22Rv1 (cell line): ENCODE measurements around the gene SPATC1L.

ENCODE experiments used
- ZFX ChIP-seq: fragments of 450-650 bp; IDR thresholded peaks from 2 replicates; pipeline ENCODE4 v1.6.1; 2017; ENCODE audit warnings: antibody characterized with exemption, borderline replicate concordance
- TF ChIP-seq, protein P1 (sequence below): fragments of 450-650 bp; IDR thresholded peaks from 2 replicates; pipeline ENCODE4 v1.5.1; 2017; ENCODE audit warnings: mild to moderate bottlenecking

DNA sequence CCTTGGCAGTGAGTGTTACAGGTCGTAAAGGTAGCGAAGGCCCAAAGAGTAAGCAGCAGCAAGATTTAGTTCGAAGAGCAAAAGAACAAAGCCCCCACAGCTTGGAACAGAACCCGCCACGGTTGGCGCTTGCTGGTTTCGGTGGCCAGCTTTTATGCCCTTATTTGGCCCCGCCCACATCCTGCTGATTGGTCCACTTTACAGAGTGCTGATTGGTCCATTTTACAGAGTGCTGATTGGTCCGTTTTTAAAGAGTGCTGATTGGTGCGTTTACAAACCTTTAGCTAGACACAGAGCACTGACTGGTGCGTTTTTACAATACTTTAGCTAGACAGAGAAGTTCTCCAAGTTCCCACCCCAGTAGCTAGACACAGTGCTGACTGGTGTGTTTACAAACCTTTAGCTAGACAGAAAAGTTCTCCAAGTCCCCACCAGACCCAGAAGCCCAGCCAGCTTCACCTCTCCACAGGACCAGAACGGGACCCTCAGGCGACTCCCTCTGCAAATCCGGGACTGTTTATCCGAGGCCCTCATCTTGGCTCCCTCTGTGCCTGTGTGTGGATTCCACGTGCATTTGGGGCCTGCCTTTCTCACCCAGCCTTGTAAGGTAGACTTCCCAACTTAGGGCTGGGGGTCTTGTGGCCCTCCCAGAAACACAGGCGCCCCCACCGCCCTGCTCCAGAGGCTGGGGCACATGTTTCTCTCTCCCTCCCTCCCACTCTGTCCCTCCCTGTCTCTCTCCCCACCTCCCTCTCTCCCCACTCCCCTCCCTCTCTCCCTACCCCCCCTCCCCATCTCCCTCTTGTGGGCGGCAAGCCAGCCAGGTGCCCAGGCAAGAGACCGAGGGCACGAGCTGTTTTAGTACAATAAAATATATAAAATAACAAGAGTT is 41.4 kb downstream of the SPATC1L start:
- TF ChIP-seq, protein P1, sequence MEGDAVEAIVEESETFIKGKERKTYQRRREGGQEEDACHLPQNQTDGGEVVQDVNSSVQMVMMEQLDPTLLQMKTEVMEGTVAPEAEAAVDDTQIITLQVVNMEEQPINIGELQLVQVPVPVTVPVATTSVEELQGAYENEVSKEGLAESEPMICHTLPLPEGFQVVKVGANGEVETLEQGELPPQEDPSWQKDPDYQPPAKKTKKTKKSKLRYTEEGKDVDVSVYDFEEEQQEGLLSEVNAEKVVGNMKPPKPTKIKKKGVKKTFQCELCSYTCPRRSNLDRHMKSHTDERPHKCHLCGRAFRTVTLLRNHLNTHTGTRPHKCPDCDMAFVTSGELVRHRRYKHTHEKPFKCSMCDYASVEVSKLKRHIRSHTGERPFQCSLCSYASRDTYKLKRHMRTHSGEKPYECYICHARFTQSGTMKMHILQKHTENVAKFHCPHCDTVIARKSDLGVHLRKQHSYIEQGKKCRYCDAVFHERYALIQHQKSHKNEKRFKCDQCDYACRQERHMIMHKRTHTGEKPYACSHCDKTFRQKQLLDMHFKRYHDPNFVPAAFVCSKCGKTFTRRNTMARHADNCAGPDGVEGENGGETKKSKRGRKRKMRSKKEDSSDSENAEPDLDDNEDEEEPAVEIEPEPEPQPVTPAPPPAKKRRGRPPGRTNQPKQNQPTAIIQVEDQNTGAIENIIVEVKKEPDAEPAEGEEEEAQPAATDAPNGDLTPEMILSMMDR = no peak
- no peak for TF ChIP-seq ZFX
